Lower leg skin (tissue), 4 donors: ENCODE measurements around the gene GNB1L. TPM values are rescaled to one million over a fixed set of nuclear protein-coding genes. Genes with fewer than 3 reads are reported as not detected.
"Not testable (repeated sequence)": the region's sequence is repeated elsewhere in the genome, so short reads cannot be mapped to it uniquely, and the experiment has no call there.

Experiments used
- DNase-seq, 2 donors: peaks; one replicate each; pipeline ENCODE4 v3.0.0-alpha.2; 2019; ENCODE audit warnings: low spot score in 2 of 2
- H3K4me3 ChIP-seq: fragments of 200-600 bp; sonication (generic); 2 replicates; pipeline ENCODE4 v1.5.1; 2017; ENCODE audit warnings: mild to moderate bottlenecking, low read depth; ENCODE audit not compliant: poor library complexity, severe bottlenecking
- POLR2A ChIP-seq, 2 donors: fragments of 450-650 bp; IDR thresholded peaks; one replicate each; pipeline ENCODE4 v1.6.1; 2016 to 2017; ENCODE audit warnings: antibody characterized with exemption in 2 of 2, mild to moderate bottlenecking in 1 of 2, moderate library complexity in 1 of 2
- WGBS, 2 donors: methylation state at CpG; one replicate each; pipeline ENCODE4 v1.1.5; 2018; 5-methylcytosine and 5-hydroxymethylcytosine counted together
- intact Hi-C: fragments of 100-400 bp; cut with DNase I; formaldehyde crosslinking; loops from one replicate; pipeline ENCODE4 v1.15.0; 2023; ENCODE audit warnings: low total_unique reads
- total RNA-seq, 4 donors: library from RNA; depleted of rRNA; stranded (reverse); fragments of >200 nt; gene quantifications; one replicate each; pipeline ENCODE4 v1.1.0, GENCODE V29; 2016
- TF ChIP-seq, protein P1 (sequence below), 3 donors: fragments of 450-650 bp; IDR thresholded peaks; one replicate each; pipeline ENCODE4 v1.5.1; 2016; ENCODE audit warnings: antibody characterized with exemption in 3 of 3, mild to moderate bottlenecking in 3 of 3, moderate library complexity in 2 of 3

GNB1L gene
- total RNA-seq, 4 donors from 2014 or later = 10.0 to 16.2 (median 11.2) TPM

- DNase-seq = no peak
- intact Hi-C loops = no loop called here
- TF ChIP-seq, protein P1, sequence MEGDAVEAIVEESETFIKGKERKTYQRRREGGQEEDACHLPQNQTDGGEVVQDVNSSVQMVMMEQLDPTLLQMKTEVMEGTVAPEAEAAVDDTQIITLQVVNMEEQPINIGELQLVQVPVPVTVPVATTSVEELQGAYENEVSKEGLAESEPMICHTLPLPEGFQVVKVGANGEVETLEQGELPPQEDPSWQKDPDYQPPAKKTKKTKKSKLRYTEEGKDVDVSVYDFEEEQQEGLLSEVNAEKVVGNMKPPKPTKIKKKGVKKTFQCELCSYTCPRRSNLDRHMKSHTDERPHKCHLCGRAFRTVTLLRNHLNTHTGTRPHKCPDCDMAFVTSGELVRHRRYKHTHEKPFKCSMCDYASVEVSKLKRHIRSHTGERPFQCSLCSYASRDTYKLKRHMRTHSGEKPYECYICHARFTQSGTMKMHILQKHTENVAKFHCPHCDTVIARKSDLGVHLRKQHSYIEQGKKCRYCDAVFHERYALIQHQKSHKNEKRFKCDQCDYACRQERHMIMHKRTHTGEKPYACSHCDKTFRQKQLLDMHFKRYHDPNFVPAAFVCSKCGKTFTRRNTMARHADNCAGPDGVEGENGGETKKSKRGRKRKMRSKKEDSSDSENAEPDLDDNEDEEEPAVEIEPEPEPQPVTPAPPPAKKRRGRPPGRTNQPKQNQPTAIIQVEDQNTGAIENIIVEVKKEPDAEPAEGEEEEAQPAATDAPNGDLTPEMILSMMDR (IDR thresholded peaks at IDR 0.05) = no peak
- no peak for TF ChIP-seq POLR2A (IDR thresholded peaks at IDR 0.05)
- 62 to 94% methylated on average over 2 of the region's 2 CpGs for WGBS, 2 donors
- no peak overlapping the region for H3K4me3 ChIP-seq
These were observed 60.9 kb downstream of the GNB1L start for GRCh38 chr22:19793661-19794310.

DNA sequence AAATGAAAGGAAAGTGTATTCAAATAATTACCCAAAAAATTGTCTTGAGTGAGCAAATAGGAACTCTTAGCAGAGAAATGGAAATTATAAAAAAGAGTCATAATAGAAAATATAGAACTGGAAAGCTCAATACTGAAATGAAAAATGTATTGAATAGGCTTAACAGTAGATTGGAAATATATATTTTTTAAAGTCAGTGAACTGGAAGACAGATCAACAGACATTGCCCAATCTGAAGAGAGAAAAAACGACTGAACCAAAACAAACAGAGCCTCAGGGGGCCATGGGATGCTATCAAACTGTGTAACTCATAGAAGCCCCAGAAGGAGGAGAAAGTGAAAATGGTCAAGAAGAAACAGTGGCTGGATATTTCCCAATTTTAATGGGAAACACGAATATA, 61.5 kb downstream of the GNB1L start:
- WGBS, 2 donors = 77 to 79% methylated on average over 2 of the region's 2 CpGs
- DNase-seq = no peak
- TF ChIP-seq POLR2A (IDR thresholded peaks at IDR 0.05) = no peak
- TF ChIP-seq, protein P1 (IDR thresholded peaks at IDR 0.05) = no peak
- intact Hi-C loops = no loop called here
- H3K4me3 ChIP-seq = no peak overlapping the region

GRCh38 chr22:19792383-19792896, 62.2 kb downstream of the GNB1L start:
- DNase-seq, H3K4me3 ChIP-seq, intact Hi-C loops: not testable (repeated sequence)
- 93 to 95% methylated on average over 13 of the region's 13 CpGs for WGBS, 2 donors

DNA sequence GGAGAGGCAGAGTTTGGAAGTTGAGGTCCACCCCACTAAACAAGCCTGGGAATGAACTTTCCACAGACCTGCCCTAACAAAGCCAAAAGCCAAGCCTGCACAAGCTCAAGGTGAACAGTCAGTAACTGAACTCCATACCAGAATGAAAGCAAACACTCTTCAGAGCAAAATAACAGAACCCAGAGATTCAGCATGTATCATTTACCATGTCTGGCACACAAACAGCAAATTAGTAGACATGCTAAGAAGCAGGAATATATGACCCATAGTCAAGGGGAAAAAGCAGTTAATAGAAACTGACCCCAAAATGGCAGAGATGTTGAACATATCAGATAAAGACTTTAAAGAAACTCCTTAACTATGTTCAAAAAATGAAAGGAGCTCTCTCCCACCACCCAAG, 62.8 kb downstream of the GNB1L start:
- H3K4me3 ChIP-seq = no peak overlapping the region
- TF ChIP-seq, protein P1 (IDR thresholded peaks at IDR 0.05) = no peak
- no peak for TF ChIP-seq POLR2A (IDR thresholded peaks at IDR 0.05)
- DNase-seq = no peak
- intact Hi-C loops = no loop called here

DNA sequence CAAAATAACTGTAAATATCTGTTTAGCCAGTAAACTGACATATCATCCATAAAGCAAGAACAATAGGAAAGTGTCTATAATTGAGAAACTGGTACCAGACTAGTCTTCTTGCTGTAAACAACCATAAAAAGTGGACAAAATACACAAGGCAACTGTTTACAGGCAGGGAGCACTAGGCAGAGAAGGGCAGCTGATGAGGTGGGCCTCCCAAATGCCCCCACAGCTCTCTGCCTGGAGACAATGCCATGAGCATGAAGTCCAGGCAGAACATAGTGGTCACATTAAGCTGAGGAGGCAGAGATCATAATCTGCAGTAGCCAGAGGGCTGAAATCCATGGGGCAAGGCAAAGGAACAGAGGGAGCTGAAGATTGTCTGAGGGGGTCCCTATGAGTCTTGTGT, 63.4 kb downstream of the GNB1L start:
- no peak for TF ChIP-seq POLR2A (IDR thresholded peaks at IDR 0.05)
- TF ChIP-seq, protein P1 (IDR thresholded peaks at IDR 0.05) = no peak
- DNase-seq = no peak
- intact Hi-C loops = no loop called here
- no peak overlapping the region for H3K4me3 ChIP-seq

- no peak for DNase-seq
- TF ChIP-seq POLR2A (IDR thresholded peaks at IDR 0.05) = no peak
- 66 to 97% methylated on average over 6 of the region's 6 CpGs for WGBS, 2 donors
- no peak overlapping the region for H3K4me3 ChIP-seq
- intact Hi-C loops = no loop called here
These were observed 64.8 kb downstream of the GNB1L start for GRCh38 chr22:19789828-19790227.

DNA sequence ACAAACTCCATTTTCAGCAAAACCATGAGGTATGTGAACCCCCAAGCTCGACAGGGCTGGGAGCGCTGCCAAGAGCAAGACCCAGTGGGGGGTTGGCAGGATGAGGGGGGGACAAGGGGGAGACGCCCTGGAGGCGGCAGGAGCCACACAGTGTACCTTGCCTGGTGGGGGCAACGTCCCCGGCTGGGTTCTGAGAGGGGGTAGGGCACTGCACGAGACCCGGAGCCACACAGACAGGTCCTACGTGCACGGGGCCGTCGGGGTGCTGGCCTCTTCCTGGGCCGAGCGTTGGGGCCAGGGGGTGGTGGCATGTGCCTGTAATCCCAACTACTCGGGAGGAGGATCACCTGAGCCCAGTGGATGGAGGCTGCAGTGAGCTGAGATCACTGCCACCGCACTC, 65.3 kb downstream of the GNB1L start:
- DNase-seq = no peak
- 90 to 91% methylated on average over 16 of the region's 16 CpGs for WGBS, 2 donors
- no peak for TF ChIP-seq POLR2A (IDR thresholded peaks at IDR 0.05)
- TF ChIP-seq, protein P1 (IDR thresholded peaks at IDR 0.05) = no peak
- no peak overlapping the region for H3K4me3 ChIP-seq
- intact Hi-C loops = no loop called here
